Stomach (tissue), 4 donors: ENCODE results near the gene ZNF581.

Experiments used
- POLR2A ChIP-seq, 4 donors: fragments of 450-650 bp; IDR thresholded peaks; one replicate each; pipeline ENCODE4 v1.6.1; 2016; ENCODE audit warnings: antibody characterized with exemption in 4 of 4, control low read depth in 2 of 4, mild to moderate bottlenecking in 1 of 4, moderate library complexity in 1 of 4
- POLR2AphosphoS5 ChIP-seq, 3 donors: sonication (generic); formaldehyde crosslinking; IDR thresholded peaks; one replicate each; pipeline ENCODE4 v1.6.1; 2016; ENCODE audit warnings: antibody characterized with exemption in 3 of 3
- TF ChIP-seq, protein P1 (sequence below), 7 experiments: fragments of 450-650 bp in 4 of 7; fragments of 200-600 bp in 3 of 7; sonication (generic) in 3 of 7; IDR thresholded peaks; one replicate each; pipeline ENCODE4 v1.5.1; 2016 to 2019; ENCODE audit warnings: antibody characterized with exemption in 7 of 7, control low read depth in 2 of 7, mild to moderate bottlenecking in 1 of 7

DNA sequence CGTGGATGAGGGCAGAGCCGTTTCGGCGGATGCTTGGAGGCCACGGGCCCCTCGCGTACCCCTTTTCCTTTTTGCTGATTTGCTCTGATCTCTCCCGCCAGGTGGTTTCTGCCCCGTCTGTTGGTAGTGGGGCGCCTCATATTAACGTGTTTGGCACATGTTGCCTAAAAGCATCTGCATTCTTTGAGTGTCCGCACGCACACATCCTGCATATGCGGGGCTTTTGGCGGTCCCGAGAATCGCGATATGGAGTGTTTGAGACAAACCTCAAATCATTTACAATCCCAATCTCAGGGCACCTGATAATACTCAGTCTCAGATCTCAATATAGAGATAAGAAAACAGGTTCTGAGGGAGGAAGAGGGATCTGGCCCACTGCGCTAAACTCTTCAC, 12.2 kb downstream of the ZNF581 start:
- TF ChIP-seq POLR2AphosphoS5 (IDR thresholded peaks at IDR 0.05) (no peak), POLR2A (IDR thresholded peaks at IDR 0.05) (no peak)
- TF ChIP-seq, protein P1, sequence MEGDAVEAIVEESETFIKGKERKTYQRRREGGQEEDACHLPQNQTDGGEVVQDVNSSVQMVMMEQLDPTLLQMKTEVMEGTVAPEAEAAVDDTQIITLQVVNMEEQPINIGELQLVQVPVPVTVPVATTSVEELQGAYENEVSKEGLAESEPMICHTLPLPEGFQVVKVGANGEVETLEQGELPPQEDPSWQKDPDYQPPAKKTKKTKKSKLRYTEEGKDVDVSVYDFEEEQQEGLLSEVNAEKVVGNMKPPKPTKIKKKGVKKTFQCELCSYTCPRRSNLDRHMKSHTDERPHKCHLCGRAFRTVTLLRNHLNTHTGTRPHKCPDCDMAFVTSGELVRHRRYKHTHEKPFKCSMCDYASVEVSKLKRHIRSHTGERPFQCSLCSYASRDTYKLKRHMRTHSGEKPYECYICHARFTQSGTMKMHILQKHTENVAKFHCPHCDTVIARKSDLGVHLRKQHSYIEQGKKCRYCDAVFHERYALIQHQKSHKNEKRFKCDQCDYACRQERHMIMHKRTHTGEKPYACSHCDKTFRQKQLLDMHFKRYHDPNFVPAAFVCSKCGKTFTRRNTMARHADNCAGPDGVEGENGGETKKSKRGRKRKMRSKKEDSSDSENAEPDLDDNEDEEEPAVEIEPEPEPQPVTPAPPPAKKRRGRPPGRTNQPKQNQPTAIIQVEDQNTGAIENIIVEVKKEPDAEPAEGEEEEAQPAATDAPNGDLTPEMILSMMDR (IDR thresholded peaks at IDR 0.05), result no peak
